Measurements from ENCODE around the gene RCAN2. TPM values are rescaled to one million over a fixed set of nuclear protein-coding genes. Genes with fewer than 3 reads are reported as not detected.

Gene RCAN2
- total and polyA plus RNA-seq, 2 experiments from 2014 or later: 6.0 to 9.3 TPM

GRCh38 chr6:46310196-46310595 lies 181.1 kb downstream of the RCAN2 start (continued):
- TF ChIP-seq, protein P1, sequence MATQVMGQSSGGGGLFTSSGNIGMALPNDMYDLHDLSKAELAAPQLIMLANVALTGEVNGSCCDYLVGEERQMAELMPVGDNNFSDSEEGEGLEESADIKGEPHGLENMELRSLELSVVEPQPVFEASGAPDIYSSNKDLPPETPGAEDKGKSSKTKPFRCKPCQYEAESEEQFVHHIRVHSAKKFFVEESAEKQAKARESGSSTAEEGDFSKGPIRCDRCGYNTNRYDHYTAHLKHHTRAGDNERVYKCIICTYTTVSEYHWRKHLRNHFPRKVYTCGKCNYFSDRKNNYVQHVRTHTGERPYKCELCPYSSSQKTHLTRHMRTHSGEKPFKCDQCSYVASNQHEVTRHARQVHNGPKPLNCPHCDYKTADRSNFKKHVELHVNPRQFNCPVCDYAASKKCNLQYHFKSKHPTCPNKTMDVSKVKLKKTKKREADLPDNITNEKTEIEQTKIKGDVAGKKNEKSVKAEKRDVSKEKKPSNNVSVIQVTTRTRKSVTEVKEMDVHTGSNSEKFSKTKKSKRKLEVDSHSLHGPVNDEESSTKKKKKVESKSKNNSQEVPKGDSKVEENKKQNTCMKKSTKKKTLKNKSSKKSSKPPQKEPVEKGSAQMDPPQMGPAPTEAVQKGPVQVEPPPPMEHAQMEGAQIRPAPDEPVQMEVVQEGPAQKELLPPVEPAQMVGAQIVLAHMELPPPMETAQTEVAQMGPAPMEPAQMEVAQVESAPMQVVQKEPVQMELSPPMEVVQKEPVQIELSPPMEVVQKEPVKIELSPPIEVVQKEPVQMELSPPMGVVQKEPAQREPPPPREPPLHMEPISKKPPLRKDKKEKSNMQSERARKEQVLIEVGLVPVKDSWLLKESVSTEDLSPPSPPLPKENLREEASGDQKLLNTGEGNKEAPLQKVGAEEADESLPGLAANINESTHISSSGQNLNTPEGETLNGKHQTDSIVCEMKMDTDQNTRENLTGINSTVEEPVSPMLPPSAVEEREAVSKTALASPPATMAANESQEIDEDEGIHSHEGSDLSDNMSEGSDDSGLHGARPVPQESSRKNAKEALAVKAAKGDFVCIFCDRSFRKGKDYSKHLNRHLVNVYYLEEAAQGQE (IDR thresholded peaks at IDR 0.05; ENCODE audit: unreplicated experiment): no peak
- TF ChIP-seq ZNF114 (CRISPR knock-in tag; IDR thresholded peaks at IDR 0.05): no peak

- Mint-ChIP-seq H3K36me3 (ENCODE audit: low read depth) (no peaks in the 10 kb centered on the region), H3K27me3 (ENCODE audit: insufficient read depth, low read depth, poor library complexity) (no peaks in the 10 kb centered on the region), H3K9me3 (no peaks in the 10 kb centered on the region), H3K4me3 (no peak overlapping the region), H3K27ac (no peak overlapping the region), H3K4me1 (no peaks in the 10 kb centered on the region)
- Histone ChIP-seq H3K4me2 (no peak overlapping the region), H4K20me1 (replicated peaks; ENCODE audit: insufficient read depth) (no peaks in the 10 kb centered on the region), H3K36me3 (ENCODE audit: insufficient read depth) (no peaks in the 10 kb centered on the region), H3F3A (replicated peaks; ENCODE audit: low read depth) (no peaks in the 10 kb centered on the region), H3K9me2 (ENCODE audit: insufficient read depth) (no peaks in the 10 kb centered on the region; the same call in 1 of the 2 replicates), H3K27ac (ENCODE audit: low read depth) (no peak overlapping the region), H3K4me1 (ENCODE audit: insufficient read depth) (no peaks in the 10 kb centered on the region), H3K4me3 (no peak overlapping the region), H3K27me3 (ENCODE audit: insufficient read depth) (no peaks in the 10 kb centered on the region), H3K79me2 (replicated peaks; ENCODE audit: insufficient read depth) (no peaks in the 10 kb centered on the region), H2AFZ (no peak overlapping the region)
- no peak for DNase-seq (ENCODE audit: low spot score)
- no peak for ATAC-seq
- TF ChIP-seq, protein P1 (IDR thresholded peaks at IDR 0.05; ENCODE audit: unreplicated experiment): no peak
- TF ChIP-seq NANOG (IDR thresholded peaks at IDR 0.05; ENCODE audit: borderline replicate concordance) (no peak), ZNF114 (CRISPR knock-in tag; IDR thresholded peaks at IDR 0.05) (no peak), EZH2 (IDR thresholded peaks at IDR 0.05; ENCODE audit: low read depth, unreplicated experiment) (no peak), STAT1 (IDR thresholded peaks at IDR 0.05; ENCODE audit: unreplicated experiment) (no peak), CTCF (conservative IDR thresholded peaks at IDR 0.05; ENCODE audit: low read depth in 2 of 2) (no peak), ZNF331 (CRISPR knock-in tag; IDR thresholded peaks at IDR 0.05; ENCODE audit: low read depth) (no peak), CREB1 (CRISPR knock-in tag; IDR thresholded peaks at IDR 0.05; ENCODE audit: low read depth) (no peak), JUNB (IDR thresholded peaks at IDR 0.05; ENCODE audit: unreplicated experiment) (no peak)
- TF ChIP-seq, protein P2, sequence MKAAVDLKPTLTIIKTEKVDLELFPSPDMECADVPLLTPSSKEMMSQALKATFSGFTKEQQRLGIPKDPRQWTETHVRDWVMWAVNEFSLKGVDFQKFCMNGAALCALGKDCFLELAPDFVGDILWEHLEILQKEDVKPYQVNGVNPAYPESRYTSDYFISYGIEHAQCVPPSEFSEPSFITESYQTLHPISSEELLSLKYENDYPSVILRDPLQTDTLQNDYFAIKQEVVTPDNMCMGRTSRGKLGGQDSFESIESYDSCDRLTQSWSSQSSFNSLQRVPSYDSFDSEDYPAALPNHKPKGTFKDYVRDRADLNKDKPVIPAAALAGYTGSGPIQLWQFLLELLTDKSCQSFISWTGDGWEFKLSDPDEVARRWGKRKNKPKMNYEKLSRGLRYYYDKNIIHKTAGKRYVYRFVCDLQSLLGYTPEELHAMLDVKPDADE (IDR thresholded peaks at IDR 0.05): no peak
These were observed 184.8 kb downstream of the RCAN2 start for GRCh38 chr6:46306431-46306830.
